SK-N-SH treated with all-trans-retinoic acid at 6 μM for 48 hours (cell line): ENCODE measurements around the gene DAB1.

Experiments
- ARNTL ChIP-seq: fragments of 450-650 bp; formaldehyde crosslinking; IDR thresholded peaks from 2 replicates; pipeline ENCODE4 v1.5.0; 2020; ENCODE audit warnings: low read depth, mild to moderate bottlenecking, moderate library complexity, borderline replicate concordance
- BACH2 ChIP-seq: fragments of 250-450 bp; sonication (Bioruptor Pico); IDR thresholded peaks from 2 replicates; pipeline ENCODE4 v1.9.0; 2021; ENCODE audit warnings: mild to moderate bottlenecking, borderline replicate concordance
- CREB5 ChIP-seq: fragments of 250-450 bp; sonication (Bioruptor Pico); IDR thresholded peaks from 2 replicates; pipeline ENCODE4 v1.5.1; 2020; ENCODE audit warnings: low read depth, mild to moderate bottlenecking, moderate library complexity
- CSRNP3 ChIP-seq: fragments of 250-450 bp; sonication (Bioruptor Pico); IDR thresholded peaks from 2 replicates; pipeline ENCODE4 v1.5.1; 2021; ENCODE audit warnings: mild to moderate bottlenecking, moderate library complexity
- PATZ1 ChIP-seq: fragments of 250-450 bp; sonication (Bioruptor Pico); IDR thresholded peaks from 2 replicates; pipeline ENCODE4 v1.8.0; 2020; ENCODE audit warnings: mild to moderate bottlenecking, moderate library complexity, borderline replicate concordance
- POU6F1 ChIP-seq: fragments of 250-450 bp; sonication (Bioruptor Pico); IDR thresholded peaks from 2 replicates; pipeline ENCODE4 v1.8.0; 2021; ENCODE audit warnings: low read depth, mild to moderate bottlenecking, moderate library complexity, borderline replicate concordance
- RARB ChIP-seq: fragments of 250-450 bp; sonication (Bioruptor Pico); IDR thresholded peaks from 2 replicates; pipeline ENCODE4 v1.8.0; 2021; ENCODE audit warnings: mild to moderate bottlenecking, moderate library complexity
- TCF4 ChIP-seq: fragments of 250-450 bp; sonication (Bioruptor Pico); IDR thresholded peaks from 2 replicates; pipeline ENCODE4 v1.8.0; 2021; ENCODE audit warnings: mild to moderate bottlenecking, moderate library complexity, borderline replicate concordance
- TOX ChIP-seq: fragments of 250-450 bp; sonication (Bioruptor Pico); IDR thresholded peaks from 2 replicates; pipeline ENCODE4 v1.8.0; 2021; ENCODE audit warnings: mild to moderate bottlenecking, moderate library complexity, borderline replicate concordance
- ZFP3 ChIP-seq: fragments of 250-450 bp; sonication (Bioruptor Pico); IDR thresholded peaks from 2 replicates; pipeline ENCODE4 v1.5.0; 2020; ENCODE audit warnings: mild to moderate bottlenecking, moderate library complexity
- ZFP30 ChIP-seq: fragments of 450-650 bp; formaldehyde crosslinking; IDR thresholded peaks from 2 replicates; pipeline ENCODE4 v1.5.0; 2022; ENCODE audit warnings: mild to moderate bottlenecking, moderate library complexity
- ZNF70 ChIP-seq: fragments of 450-650 bp; formaldehyde crosslinking; IDR thresholded peaks from 2 replicates; pipeline ENCODE4 v1.5.0; 2020; ENCODE audit warnings: mild to moderate bottlenecking, moderate library complexity
- ZNF8 ChIP-seq: fragments of 450-650 bp; formaldehyde crosslinking; IDR thresholded peaks from 2 replicates; pipeline ENCODE4 v1.5.0; 2020; ENCODE audit warnings: mild to moderate bottlenecking, moderate library complexity

- no peak for TF ChIP-seq ZNF8 (CRISPR knock-in tag)
- no peak for TF ChIP-seq PATZ1 (CRISPR knock-in tag)
- no peak for TF ChIP-seq CREB5 (CRISPR knock-in tag)
- no peak for TF ChIP-seq TOX (CRISPR knock-in tag)
- TF ChIP-seq ARNTL (CRISPR knock-in tag), result no peak
- TF ChIP-seq BACH2 (CRISPR knock-in tag), result no peak
- no peak for TF ChIP-seq ZFP3
- no peak for TF ChIP-seq POU6F1 (CRISPR knock-in tag)
- no peak for TF ChIP-seq ZFP30
- TF ChIP-seq TCF4 (CRISPR knock-in tag), result no peak
- no peak for TF ChIP-seq ZNF70 (CRISPR knock-in tag)
- no peak for TF ChIP-seq CSRNP3 (CRISPR knock-in tag)
- TF ChIP-seq RARB, result no peak
Measured at GRCh38 chr1:57048856-57049255, 375.0 kb downstream of the DAB1 start.
